Stimulated activated CD4-positive, alpha-beta T cell treated with anti-CD3 and anti-CD28 coated beads, Interleukin-12 subunit alpha, Interleukin-12 subunit beta, amount 100 ng/mL, for 4 hours (primary cell): ENCODE results near the gene C1orf167.

Experiments used
- DNase-seq: peaks from one replicate; pipeline ENCODE4 v3.0.0-alpha.2; 2020

C1orf167 gene

DNA sequence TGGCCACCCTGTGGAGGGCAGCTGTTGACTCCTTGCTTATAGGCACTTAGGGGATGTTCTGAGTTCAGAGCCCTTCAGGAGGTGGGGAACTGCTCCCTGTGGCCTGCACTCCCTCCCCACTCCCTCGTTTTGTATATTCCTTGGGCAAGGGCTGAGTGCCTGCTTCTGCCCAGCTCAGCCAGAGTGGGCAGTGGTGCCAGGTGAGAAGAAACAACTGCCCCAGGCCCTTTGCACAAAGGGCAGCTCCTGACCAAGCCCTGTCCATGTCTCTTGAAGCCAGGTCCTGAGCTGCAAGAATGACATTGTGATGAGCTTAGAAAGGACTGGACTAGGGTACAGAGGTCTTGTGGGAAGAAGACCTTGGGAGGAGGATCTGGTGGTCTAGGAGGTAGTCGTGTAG is 23.9 kb upstream of the C1orf167 start:
- DNase-seq = no peak

DNA sequence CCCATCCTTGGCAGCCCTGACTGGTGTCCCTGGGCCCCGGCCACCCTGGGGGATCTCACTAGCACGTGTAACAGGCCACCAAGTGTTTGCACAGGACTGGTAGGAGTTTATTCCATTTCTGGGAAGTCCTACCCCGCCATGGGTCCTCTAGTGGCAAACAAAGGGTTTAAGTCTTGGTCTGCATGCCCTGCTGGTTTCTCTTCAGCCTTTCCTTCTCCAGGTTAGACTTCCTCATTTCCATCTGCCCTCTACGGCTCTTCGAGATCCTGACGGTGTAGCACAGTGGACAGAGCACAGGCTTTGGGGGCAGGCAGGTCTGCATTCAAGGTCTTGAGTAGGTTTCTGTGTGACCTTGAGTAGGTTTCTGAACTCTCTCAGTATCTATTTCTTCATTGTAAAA is 23.2 kb upstream of the C1orf167 start:
- no peak for DNase-seq

DNA sequence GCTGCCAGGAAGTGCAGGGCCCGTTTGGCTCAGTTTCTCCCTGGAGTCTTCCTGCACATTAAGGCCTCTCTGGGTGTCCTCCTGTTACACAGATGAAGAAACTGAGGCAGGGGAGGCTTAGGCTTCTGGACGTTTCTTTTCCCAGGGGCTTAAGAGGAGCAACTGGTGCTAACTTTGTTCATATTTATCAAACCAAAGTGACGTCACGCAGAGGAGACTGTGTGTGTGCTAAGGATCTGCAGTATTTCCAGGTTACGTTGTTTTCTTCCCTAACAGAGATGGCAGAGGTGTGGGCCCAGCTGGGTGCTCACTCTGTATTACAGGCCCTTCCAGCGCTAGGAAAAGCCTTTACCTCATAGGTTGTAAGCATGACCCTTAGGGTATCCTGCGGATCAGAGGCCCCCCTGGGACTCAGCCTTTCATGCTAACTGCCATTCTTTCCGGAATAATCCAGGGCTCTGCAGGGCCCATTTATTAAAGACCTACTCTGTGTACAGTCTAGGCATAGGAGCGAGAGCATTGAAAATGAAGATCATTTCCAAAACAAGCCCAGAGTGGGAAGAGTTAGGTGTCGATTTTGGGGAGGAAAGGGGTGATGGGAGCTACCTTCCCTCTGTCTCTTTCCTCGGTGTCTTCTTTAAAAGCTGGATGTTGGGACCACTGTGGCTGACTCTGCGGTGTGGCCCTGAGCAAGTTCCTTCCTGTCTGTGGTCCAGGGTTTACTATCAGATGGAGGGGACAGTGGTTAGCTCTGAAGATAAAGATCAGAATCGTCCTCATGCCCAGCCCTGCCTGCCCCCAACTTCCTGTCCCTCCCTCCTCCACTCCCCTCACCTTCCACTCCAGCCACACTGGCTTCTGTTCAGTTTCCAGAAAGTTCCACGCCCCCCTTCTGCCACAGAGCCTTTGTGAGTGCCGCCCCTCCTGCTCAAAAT is 21.5 kb upstream of the C1orf167 start:
- no peak for DNase-seq

DNA sequence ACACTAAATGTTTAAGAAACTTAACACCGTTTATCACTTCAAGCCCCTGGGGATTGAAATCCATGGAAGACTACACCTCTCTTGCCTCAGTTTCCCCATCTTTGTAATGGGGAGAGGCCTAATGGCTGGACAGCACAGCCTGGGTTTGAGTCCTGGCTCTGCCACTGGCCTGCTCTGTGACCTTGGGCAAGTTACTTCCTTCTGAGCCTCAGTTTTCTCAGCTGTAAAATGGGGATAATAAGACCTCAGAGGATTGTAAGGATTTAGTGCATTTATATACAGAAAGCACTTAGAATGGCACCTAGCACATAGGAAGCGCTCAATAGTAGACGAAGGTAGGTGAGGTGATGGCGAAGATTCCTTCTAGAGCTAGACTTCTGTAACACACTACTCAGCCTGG is 20.5 kb upstream of the C1orf167 start:
- no peak for DNase-seq

DNA sequence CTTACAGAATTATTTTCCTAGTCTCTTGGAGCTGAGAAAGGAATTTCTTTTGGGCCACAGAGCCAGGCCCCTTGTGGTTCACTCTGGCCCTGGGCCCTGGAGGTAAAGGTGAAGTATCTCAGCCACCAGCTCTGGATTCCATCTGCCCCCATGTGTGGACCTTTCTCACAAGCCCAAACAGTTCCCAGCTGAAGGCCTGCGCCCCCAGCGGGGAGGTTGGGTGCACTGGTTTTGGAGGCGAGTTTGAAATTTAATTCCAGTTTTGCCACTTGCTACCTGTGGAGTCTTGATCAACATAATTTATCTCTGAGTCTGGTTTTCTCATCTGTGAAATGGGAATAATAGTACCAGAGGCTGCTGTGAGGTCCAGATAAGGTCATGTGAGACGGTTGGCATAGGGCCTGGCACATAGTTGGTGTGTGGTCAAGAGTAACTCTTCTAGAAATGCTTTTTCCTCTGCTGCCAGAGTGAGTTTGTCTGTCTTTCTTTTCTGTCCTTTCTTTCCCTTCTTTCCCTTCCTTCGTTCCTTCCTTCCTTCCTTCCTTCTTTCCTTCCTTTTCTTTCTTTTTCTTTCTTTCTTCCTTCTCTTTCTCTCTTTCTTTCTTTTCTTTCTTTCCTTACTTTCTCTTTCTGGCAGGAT is 20.0 kb upstream of the C1orf167 start:
- no peak for DNase-seq

DNA sequence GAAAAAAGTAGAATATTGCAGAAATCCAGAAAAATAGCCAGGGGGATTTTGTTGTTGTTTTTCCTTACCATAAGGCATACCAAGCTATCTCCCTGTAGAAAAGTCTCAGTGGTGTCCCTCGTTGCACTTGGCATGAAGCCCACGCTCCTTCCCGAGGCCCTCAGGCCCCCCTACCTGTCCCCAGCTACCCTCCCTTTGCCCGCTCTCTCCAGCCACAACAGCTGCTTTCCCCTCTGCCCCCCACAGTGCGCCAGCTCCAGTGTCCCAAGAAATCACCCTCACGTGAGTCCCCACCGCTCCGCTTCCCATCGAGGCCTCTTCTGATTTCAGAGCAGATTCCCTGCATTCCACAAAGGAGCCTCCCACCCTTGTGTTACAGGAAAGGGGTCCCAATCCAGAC is 17.7 kb upstream of the C1orf167 start:
- DNase-seq = no peak

DNA sequence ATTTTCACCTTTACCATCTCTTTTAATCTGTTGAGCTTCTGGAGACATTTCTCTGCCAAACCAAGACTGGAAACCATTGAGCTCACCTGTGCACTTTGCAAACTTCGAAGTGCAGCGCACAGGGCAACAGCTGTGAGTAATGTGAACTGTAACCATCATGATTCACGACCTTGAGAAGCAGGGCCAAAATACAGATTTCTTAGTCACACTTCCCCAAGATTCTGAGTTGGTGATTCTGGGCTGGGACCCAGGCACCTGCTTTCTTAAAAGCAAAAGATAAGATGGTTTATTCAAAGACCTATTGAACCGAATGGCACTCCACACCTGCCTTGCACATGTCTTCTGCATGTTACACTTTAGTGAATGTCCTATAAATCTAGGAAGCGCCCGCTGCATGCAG is 15.9 kb upstream of the C1orf167 start:
- DNase-seq = no peak

DNA sequence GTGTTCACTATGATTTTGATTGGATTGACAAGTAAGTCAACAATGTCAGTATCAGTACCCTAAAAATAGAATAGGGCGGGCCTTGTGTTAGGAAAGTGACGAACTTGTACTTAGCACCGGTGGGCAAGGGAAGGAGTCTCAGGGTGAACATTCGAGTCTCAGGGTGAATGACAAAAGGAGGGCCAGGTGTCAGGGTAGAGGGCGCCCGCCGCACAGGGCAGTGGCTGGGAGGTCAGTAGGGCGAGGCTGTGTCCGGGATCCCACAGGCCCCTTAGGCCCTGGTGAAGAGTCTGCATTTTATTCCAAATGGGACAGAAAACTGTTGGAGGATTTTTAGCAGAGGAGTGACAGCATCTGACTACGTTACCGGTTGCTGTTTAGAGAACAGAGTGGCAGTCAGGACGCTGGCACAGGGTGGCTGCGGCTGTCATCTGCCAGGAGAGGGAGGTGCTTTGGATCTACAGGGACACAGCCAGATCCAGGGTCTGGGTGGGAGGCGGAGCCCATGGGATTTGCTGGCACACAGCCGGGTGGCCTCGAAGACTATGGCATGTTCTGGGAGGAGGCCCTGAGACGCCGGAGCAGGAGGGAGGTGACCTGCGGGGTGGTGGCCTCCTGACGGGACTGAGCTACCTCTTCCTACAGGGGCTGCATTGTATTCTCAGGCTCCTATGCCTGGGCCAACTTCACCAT is 15.1 kb upstream of the C1orf167 start:
- DNase-seq = no peak

DNA sequence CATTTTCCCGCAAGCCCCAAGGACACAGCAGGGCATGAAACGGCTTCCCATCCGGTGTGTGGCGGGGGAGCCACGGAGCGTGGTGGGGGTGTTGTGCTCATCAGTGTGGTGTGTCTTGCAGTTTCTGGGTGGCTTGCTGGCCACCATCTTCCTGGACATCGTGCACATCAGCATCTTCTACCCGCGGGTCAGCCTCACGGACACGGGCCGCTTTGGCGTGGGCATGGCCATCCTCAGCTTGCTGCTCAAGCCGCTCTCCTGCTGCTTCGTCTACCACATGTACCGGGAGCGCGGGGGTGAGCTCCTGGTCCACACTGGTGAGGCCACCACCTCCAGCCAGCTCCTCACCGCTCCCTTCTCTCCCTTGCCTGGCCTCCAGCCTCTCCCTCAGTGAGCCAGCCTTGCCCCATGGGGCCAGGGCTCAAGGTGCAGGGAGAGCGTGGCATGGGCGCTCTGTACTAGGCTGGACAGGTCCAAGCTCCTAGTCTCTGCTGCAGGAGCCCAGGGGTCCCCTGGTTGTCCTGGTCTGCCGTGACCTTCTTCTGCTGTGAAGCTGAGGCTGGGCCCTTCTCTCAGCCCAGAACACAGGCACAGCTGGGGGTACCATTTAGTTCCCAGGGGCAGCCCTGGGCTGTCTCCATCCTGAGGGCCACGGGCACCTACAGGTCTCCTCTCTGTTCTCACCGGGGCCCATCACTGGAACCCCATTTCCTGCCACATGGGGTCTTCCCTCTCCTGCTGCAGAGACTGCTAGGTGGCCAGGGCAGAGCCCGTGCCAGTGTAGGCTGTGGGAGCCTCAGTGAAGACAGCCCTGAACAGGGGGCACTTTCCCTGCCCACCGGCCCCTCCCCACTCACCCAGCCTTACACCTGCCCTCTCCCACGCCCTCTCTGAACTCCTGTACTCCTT is 13.4 kb upstream of the C1orf167 start:
- DNase-seq = no peak

DNA sequence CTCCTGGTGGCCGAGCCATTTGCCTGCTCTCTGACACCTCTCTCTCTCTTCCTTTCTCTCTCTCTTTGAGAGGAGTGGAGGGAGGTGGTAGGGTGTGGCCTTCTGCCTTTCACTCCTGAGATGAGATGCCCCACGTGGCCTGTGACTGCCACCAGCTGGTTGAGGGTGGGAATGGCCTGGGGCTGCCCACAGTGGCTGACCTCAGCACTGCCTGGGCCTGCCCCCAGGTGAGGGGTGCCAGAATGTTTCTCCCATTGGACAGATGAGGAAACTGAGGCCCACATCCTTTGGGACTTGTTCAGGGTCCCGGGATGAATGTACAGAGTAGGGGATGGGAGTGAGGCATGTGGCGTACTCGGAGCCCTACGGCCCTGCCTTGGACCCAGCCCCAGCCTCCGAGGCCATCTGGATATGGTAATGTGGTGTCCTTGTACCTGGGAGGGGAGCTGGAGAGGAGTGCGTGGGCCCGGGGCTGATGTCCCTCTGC is 12.7 kb upstream of the C1orf167 start:
- peak; percentile 28 for DNase-seq

DNA sequence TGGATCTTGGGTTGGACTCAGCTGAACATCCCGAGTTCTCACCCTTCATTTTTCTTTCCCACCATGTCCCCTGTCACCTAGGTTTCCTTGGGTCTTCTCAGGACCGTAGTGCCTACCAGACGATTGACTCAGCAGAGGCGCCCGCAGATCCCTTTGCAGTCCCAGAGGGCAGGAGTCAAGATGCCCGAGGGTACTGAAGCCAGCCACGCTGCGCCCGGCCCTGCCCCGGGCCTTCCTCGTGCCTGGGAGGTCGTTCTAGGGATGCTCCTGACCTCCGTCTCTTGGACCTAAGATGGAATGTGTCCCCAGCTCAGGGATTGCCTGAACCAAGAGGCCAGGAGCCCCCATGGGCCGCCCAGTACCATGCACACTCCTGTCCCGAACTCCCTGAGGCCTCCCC is 12.0 kb upstream of the C1orf167 start:
- no peak for DNase-seq

DNA sequence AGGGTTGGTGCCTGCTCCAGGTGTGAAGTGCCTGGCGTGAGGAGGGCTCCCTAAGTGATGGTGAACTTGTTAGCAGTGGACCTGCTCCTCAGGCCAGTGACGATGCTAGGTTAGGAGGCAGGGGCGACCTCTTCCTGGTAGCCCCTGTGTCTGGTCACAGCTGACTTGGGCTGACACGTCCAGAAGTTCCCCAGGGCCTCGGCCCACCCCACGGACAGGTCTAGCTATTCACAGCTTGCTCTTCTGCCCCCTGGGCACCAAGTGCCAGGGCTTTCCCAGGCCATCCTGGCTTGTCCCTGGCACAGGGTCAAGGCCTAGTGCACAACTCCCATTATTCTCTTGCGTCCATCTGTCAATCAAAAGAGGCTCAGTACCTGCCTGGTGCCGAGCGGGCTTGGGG is 10.9 kb upstream of the C1orf167 start:
- DNase-seq = no peak

DNA sequence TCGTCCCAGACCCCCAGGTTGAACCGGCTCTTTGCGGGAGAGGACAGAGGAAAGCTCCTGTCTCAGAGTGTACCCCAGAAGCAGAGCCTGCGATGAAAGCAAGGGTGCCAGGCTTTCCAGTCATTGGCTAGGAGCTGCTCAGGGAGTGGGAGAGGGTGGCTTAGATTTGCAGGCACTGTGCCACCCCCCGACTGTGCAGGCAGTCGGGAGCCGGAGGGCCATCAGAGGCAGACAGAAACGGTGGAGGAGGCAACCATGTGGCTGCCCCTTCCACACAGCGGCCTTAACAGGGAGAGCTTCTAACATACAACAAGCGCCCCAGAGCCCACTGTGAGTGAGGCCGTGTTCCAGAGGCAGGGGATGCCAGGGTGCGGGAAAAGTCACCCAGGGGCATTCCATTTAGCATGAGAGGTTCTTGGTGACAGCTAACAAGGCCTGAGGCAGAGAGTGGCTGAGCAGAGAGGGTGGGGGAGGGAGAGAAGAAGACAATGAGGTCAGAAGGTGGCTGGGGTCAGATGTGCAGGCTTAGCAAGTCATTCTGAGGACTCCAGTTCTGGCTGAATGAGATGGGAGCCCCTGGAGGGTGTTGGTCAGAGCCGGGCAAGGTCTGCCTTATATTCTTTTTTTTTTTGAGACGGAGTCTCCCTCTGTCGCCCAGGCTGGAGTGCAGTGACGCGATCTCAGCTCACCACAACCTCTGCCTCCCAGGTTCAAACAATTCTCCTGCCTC is 9.5 kb upstream of the C1orf167 start:
- no peak for DNase-seq

DNA sequence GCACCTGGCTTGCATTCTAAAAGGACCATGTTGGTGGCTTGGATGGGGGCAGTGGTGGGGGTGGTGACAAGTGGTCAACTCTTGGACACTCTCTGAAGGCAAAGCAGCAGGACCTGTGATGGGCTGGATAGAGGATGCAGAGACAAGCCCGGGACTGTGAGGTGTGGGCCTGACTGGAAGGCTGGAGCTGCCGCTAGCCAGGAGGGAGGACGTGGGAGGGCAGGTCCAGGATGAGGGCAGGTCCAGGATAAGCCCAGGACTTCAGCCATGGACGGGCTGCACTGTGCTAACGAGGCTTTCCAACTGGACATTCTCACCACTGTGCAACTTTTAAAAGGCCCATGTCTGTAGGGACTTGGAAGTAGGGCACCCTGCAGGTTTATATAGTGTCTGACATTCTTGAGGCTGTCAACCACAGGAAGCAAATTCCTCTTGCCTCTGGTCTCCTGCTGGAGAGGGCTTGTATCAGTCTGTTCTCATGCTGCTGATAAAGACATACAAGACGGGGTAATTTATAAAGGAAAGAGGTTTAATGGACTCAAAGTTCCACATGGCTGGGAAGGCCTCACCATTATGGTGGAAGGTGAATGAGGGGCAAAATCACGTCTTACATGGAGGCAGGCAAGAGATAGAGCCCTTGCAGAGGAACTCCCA is 8.3 kb upstream of the C1orf167 start:
- no peak for DNase-seq

DNA sequence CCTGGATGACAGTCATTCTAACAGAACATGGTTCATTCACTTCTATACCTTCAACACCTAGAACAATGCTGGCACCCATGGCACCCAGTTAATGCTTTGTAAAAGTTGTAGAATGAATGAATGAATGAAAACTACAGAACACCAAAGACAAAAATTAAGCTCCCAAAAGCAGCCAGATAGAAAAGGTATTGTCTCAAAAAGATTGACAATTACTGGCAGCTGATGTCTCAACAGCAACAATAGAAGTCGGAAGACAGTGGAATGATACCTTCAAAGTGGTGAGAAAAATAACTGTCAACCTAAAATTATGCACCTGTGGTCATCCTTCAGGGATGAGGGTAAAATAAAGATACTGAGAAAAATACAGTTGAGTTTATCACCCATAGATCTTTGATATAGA is 4.9 kb upstream of the C1orf167 start:
- DNase-seq = no peak

DNA sequence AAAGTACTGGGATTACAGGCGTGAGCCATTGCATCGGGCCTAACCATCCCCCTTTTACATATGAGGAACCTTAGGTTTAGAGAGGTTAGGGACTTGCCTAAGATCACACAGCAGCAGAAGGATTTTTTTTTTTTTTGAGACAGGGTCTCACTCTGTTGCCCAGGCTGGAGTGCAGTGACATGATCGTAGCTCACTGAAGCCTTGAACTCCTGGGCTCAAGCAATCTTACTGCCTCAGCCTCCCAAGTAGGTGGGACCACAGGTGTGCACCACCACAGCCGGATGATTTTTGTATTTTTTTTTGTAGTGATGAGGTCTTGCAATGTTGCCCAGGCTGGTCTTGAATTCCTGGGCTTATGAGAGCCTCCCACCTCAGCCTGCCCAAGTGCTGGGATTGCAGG is 2.2 kb upstream of the C1orf167 start:
- DNase-seq = no peak

DNA sequence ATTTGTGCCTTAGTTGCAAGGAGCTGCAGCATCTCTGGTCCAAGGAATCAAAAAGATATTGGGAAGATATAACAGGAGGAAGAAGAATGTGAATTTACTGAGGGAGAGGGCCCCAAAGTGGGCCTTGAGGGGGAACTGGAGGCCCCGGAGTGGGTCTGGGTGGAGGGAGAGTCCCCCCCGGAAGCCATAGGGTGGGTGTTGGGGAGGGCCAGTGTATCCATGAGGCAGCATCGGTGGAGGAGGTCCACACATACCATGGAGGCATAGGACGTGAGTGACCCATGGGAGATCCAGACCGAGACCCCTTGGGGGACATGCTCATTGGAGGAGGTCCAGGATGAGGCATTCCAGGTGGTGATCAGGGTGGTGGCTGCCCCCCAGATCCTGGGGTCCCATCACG is 708 bp upstream of the C1orf167 start:
- no peak for DNase-seq

DNA sequence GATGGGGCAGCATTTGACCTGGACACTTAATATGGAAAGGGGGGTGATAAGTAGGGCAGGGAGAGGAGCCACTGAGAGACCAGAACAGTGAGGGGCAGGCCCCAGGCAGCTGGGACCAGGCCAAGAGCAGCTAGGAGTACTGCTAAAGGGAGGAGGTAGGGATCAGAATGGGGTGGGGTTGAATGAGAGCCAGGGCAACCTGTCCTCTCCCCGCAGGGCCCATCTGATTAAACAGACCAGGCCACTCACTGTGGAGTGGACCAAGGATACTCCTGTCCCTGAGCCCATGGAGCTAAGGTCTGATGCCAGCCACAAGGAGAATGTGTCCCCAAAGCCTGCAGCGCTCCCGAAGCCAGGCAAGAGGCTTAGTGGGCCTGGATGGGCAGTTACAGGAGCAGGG is 2.1 kb downstream of the C1orf167 start:
- DNase-seq = no peak

DNA sequence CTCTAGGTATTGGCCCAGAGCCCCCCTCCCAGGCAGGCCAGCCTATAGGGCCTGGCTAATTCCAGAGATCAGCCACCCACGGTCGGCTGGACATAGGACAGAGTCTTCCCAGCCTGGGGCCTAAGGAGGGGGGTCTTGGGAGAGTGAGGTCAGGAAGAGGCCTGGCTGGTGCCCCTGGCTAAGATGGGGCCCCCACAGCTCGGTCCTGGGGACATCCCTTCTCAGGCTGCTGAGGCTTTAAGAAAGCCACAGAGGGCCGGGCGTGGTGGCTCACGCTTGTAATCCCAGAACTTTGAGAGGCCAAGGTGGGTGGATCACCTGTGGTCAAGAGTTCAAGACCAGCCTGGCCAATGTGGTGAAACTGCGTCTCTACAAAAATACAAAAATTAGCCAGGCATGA is 2.5 kb downstream of the C1orf167 start:
- DNase-seq = no peak

DNA sequence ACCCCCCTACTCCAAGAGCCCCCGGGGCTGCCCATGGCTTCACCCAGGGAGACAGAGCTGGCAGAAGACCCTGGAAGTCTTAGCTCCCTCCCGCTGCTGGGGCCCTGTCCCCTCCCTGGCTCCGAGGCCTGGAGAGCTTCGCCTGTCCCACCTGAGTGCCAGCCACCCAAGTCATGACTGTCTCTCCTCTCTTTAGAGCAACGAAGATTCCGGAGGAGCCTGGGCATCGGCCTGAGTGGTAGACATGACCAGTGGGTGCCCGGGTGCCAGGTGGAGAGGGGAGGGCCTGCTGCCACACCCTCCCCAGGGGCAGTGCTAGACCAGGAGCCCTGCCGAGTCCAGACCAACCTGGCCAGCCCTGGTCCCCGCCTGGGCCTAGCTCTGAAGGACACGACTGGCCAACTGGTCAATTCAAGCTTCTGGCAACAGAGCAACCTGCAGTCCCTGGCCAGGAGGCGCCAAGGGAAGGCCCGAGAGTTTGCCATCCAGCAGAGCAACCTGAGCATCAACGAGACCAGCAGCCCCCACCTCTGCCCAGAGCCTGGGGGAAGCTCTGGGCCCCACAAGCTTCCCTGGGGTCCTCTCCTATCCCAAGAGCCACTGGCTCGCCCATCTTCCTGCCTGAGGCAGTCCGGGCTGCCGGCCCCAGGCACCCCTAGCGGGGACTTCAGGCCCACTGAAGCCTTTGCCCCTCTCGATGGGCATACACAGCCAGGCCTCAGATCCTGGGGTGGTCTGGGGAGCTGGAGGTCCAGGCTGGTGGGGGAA is 3.9 kb downstream of the C1orf167 start:
- no peak for DNase-seq

DNA sequence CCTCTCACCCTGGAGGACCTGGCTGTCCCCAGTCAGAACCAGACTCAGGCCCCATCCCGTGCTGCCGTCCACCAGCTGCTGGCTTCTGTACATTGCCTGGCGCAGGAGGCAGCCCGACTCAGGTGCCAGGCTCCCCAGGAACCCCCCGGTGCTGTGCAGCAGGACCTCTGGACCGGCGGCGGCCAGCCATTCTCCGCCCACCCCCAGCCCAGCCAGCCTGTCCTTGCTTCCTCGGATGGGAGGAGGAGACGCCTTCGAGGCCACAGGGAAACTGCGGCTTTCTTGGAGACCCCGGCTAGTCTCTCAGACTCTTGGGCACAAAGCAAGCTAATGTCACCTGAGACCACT is 4.4 kb downstream of the C1orf167 start:
- no peak for DNase-seq
